AG08395 (cell line): ENCODE results near the gene SEPTIN10.
"Not testable (repeated sequence)": the region's sequence is repeated elsewhere in the genome, so short reads cannot be mapped to it uniquely, and the experiment has no call there.

ENCODE experiments used
- DNase-seq: peaks from one replicate; pipeline ENCODE4 v3.0.0; 2012; ENCODE audit warnings: mixed read lengths, low spot score

Gene SEPTIN10

GRCh38 chr2:109633284-109633961 lies 19.7 kb upstream of the SEPTIN10 start:
- DNase-seq: no peak

- no peak for DNase-seq
Measured at GRCh38 chr2:109632158-109632789, 18.5 kb upstream of the SEPTIN10 start.

- no peak for DNase-seq
Measured at GRCh38 chr2:109631741-109632140, 18.0 kb upstream of the SEPTIN10 start.

GRCh38 chr2:109630441-109631430 lies 17.0 kb upstream of the SEPTIN10 start:
- no peak for DNase-seq

GRCh38 chr2:109629867-109630266 lies 16.1 kb upstream of the SEPTIN10 start:
- DNase-seq: no peak

GRCh38 chr2:109628321-109628720 lies 14.6 kb upstream of the SEPTIN10 start:
- not testable (repeated sequence) for DNase-seq

GRCh38 chr2:109624339-109624738 lies 10.6 kb upstream of the SEPTIN10 start:
- no peak for DNase-seq

GRCh38 chr2:109623923-109624322 lies 10.2 kb upstream of the SEPTIN10 start:
- DNase-seq: no peak

- DNase-seq: no peak
Measured at GRCh38 chr2:109623297-109623696, 9.5 kb upstream of the SEPTIN10 start.

GRCh38 chr2:109619032-109619615 lies 5.4 kb upstream of the SEPTIN10 start:
- DNase-seq: no peak

- no peak for DNase-seq
Measured at GRCh38 chr2:109616184-109616583, 2.4 kb upstream of the SEPTIN10 start.

GRCh38 chr2:109615637-109616144 lies 1.9 kb upstream of the SEPTIN10 start:
- no peak for DNase-seq

GRCh38 chr2:109614715-109615636 lies 1.2 kb upstream of the SEPTIN10 start:
- DNase-seq: no peak

GRCh38 chr2:109613081-109613921 lies 465 bp downstream of the SEPTIN10 start:
- DNase-seq: peak; percentile 29

- DNase-seq: no peak
Measured at GRCh38 chr2:109611467-109612095, 2.2 kb downstream of the SEPTIN10 start.

- peak; percentile 13 for DNase-seq
Measured at GRCh38 chr2:109609352-109610024, 4.3 kb downstream of the SEPTIN10 start.

- DNase-seq: no peak
Measured at GRCh38 chr2:109607766-109608165, 6.0 kb downstream of the SEPTIN10 start.

GRCh38 chr2:109604597-109604996 lies 9.2 kb downstream of the SEPTIN10 start:
- peak; percentile 38 for DNase-seq
